Activated naive CD4-positive, alpha-beta T cell treated with anti-CD3 and anti-CD28 coated beads, Interleukin-2, amount 50 U/mL, for 24 hours (primary cell): ENCODE results near the gene HBG1.
"Not testable (repeated sequence)": the region's sequence is repeated elsewhere in the genome, so short reads cannot be mapped to it uniquely, and the experiment has no call there.

Experiments
- H3K27ac Mint-ChIP-seq: one replicate; pipeline ENCODE4 v1.8.0; 2021; ENCODE audit warnings: mild to moderate bottlenecking, mixed read lengths
- H3K27me3 Mint-ChIP-seq: one replicate; pipeline ENCODE4 v1.8.0; 2021; ENCODE audit warnings: mixed read lengths
- H3K36me3 Mint-ChIP-seq: one replicate; pipeline ENCODE4 v1.8.0; 2021; ENCODE audit warnings: mixed read lengths
- H3K4me1 Mint-ChIP-seq: one replicate; pipeline ENCODE4 v1.8.0; 2021; ENCODE audit warnings: mixed read lengths
- H3K4me3 Mint-ChIP-seq: one replicate; pipeline ENCODE4 v1.8.0; 2021; ENCODE audit warnings: mild to moderate bottlenecking, mixed read lengths
- H3K9me3 Mint-ChIP-seq: one replicate; pipeline ENCODE4 v1.8.0; 2021; ENCODE audit warnings: mixed read lengths

The HBG1 gene

GRCh38 chr11:5257296-5257695, 7.6 kb upstream of the HBG1 start:
- H3K27ac Mint-ChIP-seq = no peak overlapping the region
- no peaks in the 10 kb centered on the region for H3K4me1 Mint-ChIP-seq
- H3K4me3 Mint-ChIP-seq = no peak overlapping the region
- peaks cover 17% of the 10 kb centered on the region for H3K9me3 Mint-ChIP-seq
- H3K27me3 Mint-ChIP-seq = peaks cover 16% of the 10 kb centered on the region
- H3K36me3 Mint-ChIP-seq = no peaks in the 10 kb centered on the region

GRCh38 chr11:5254646-5255413, 5.2 kb upstream of the HBG1 start, which contains the start of gene HBG2:
Gene HBG2 (minus strand): TSS chr11:5254781. CDS start chr11:5254728, 53 bp downstream.
- H3K4me3 Mint-ChIP-seq, H3K27ac Mint-ChIP-seq, H3K9me3 Mint-ChIP-seq, H3K36me3 Mint-ChIP-seq, H3K4me1 Mint-ChIP-seq: not testable (repeated sequence)
- peaks cover 11% of the 10 kb centered on the region for H3K27me3 Mint-ChIP-seq

- not testable (repeated sequence) for H3K27ac Mint-ChIP-seq, H3K4me1 Mint-ChIP-seq, H3K4me3 Mint-ChIP-seq, H3K9me3 Mint-ChIP-seq, H3K36me3 Mint-ChIP-seq
- peaks cover 11% of the 10 kb centered on the region for H3K27me3 Mint-ChIP-seq
Observed at GRCh38 chr11:5254023-5254422, 4.4 kb upstream of the HBG1 start.

GRCh38 chr11:5253440-5253839, 3.8 kb upstream of the HBG1 start:
- H3K27ac Mint-ChIP-seq, H3K4me1 Mint-ChIP-seq, H3K36me3 Mint-ChIP-seq, H3K4me3 Mint-ChIP-seq, H3K9me3 Mint-ChIP-seq: not testable (repeated sequence)
- H3K27me3 Mint-ChIP-seq = peaks cover 11% of the 10 kb centered on the region

- Mint-ChIP-seq H3K4me3 (no peak overlapping the region), H3K27me3 (peaks cover 11% of the 10 kb centered on the region), H3K4me1 (no peaks in the 10 kb centered on the region), H3K27ac (no peak overlapping the region), H3K9me3 (no peaks in the 10 kb centered on the region), H3K36me3 (no peaks in the 10 kb centered on the region)
Observed at GRCh38 chr11:5252919-5253265, 3.2 kb upstream of the HBG1 start.

GRCh38 chr11:5252192-5252918, 2.7 kb upstream of the HBG1 start:
- peaks cover 8% of the 10 kb centered on the region for H3K27me3 Mint-ChIP-seq
- no peaks in the 10 kb centered on the region for H3K9me3 Mint-ChIP-seq
- H3K27ac Mint-ChIP-seq = no peak overlapping the region
- H3K36me3 Mint-ChIP-seq = no peaks in the 10 kb centered on the region
- H3K4me3 Mint-ChIP-seq = no peak overlapping the region
- H3K4me1 Mint-ChIP-seq = no peaks in the 10 kb centered on the region

GRCh38 chr11:5251746-5252145, 2.1 kb upstream of the HBG1 start:
- H3K4me3 Mint-ChIP-seq = no peak overlapping the region
- peaks cover 4% of the 10 kb centered on the region for H3K27me3 Mint-ChIP-seq
- H3K9me3 Mint-ChIP-seq = no peaks in the 10 kb centered on the region
- H3K36me3 Mint-ChIP-seq = no peaks in the 10 kb centered on the region
- no peak overlapping the region for H3K27ac Mint-ChIP-seq
- H3K4me1 Mint-ChIP-seq = no peaks in the 10 kb centered on the region

GRCh38 chr11:5250543-5251204, 1.0 kb upstream of the HBG1 start:
- Mint-ChIP-seq H3K36me3 (no peaks in the 10 kb centered on the region), H3K4me1 (no peaks in the 10 kb centered on the region), H3K4me3 (no peak overlapping the region), H3K9me3 (no peaks in the 10 kb centered on the region), H3K27me3 (no peaks in the 10 kb centered on the region), H3K27ac (no peak overlapping the region)

- not testable (repeated sequence) for H3K4me3 Mint-ChIP-seq, H3K27me3 Mint-ChIP-seq, H3K9me3 Mint-ChIP-seq, H3K36me3 Mint-ChIP-seq, H3K27ac Mint-ChIP-seq, H3K4me1 Mint-ChIP-seq
Observed at GRCh38 chr11:5248498-5248897, 1.2 kb downstream of the HBG1 start.

GRCh38 chr11:5247472-5248192, 2.0 kb downstream of the HBG1 start:
- no peaks in the 10 kb centered on the region for H3K9me3 Mint-ChIP-seq
- no peak overlapping the region for H3K27ac Mint-ChIP-seq
- peaks cover 2% of the 10 kb centered on the region for H3K27me3 Mint-ChIP-seq
- H3K4me3 Mint-ChIP-seq = no peak overlapping the region
- no peaks in the 10 kb centered on the region for H3K4me1 Mint-ChIP-seq
- no peaks in the 10 kb centered on the region for H3K36me3 Mint-ChIP-seq

- no peak overlapping the region for H3K4me3 Mint-ChIP-seq
- H3K9me3 Mint-ChIP-seq = no peaks in the 10 kb centered on the region
- no peak overlapping the region for H3K27ac Mint-ChIP-seq
- H3K4me1 Mint-ChIP-seq = no peaks in the 10 kb centered on the region
- no peaks in the 10 kb centered on the region for H3K36me3 Mint-ChIP-seq
- peaks cover 2% of the 10 kb centered on the region for H3K27me3 Mint-ChIP-seq
Observed at GRCh38 chr11:5246772-5247471, 2.7 kb downstream of the HBG1 start.

- Mint-ChIP-seq H3K9me3 (no peaks in the 10 kb centered on the region), H3K4me3 (no peak overlapping the region), H3K36me3 (no peaks in the 10 kb centered on the region), H3K27ac (no peak overlapping the region), H3K27me3 (peaks cover 2% of the 10 kb centered on the region), H3K4me1 (no peaks in the 10 kb centered on the region)
Observed at GRCh38 chr11:5245155-5245554, 4.5 kb downstream of the HBG1 start.

GRCh38 chr11:5243816-5244180, 5.9 kb downstream of the HBG1 start:
- H3K27me3 Mint-ChIP-seq = peaks cover 4% of the 10 kb centered on the region

GRCh38 chr11:5242933-5243815, 6.5 kb downstream of the HBG1 start:
- Mint-ChIP-seq H3K9me3 (no peaks in the 10 kb centered on the region), H3K4me3 (no peak overlapping the region), H3K27ac (no peak overlapping the region), H3K4me1 (no peaks in the 10 kb centered on the region), H3K36me3 (no peaks in the 10 kb centered on the region), H3K27me3 (peaks cover 6% of the 10 kb centered on the region)

More at GRCh38 chr11:5243816-5244180, 5.9 kb downstream of the HBG1 start:
- no peak overlapping the region for H3K4me3 Mint-ChIP-seq
- no peaks in the 10 kb centered on the region for H3K4me1 Mint-ChIP-seq
- no peak overlapping the region for H3K27ac Mint-ChIP-seq
- no peaks in the 10 kb centered on the region for H3K36me3 Mint-ChIP-seq
- H3K9me3 Mint-ChIP-seq = no peaks in the 10 kb centered on the region
